ENCODE data around the gene AFAP1L2.

DNA sequence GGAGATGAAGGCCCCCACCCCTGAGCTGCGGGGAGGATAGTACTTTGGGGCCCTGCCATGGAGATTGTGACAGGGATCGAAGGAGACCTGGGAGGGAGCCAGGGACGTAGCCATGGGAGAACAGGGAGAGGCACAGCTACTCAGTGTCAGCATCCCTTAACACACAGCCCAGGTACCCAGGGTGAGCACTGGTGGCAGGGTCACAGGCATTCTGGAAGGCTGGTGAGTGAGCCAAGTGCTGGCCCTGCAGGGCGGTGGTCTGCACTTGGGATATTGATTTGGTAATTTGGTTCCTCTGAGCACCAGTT, 125.5 kb downstream of the AFAP1L2 start:
- TF ChIP-seq TAF1 (IDR thresholded peaks at IDR 0.05; ENCODE audit: control insufficient read depth, extremely low read depth, insufficient read depth, low read length, severe bottlenecking) (no peak), MYC (IDR thresholded peaks at IDR 0.05; ENCODE audit: low read depth, low read length) (no peak), MYC (CRISPR knock-in tag; IDR thresholded peaks at IDR 0.05; ENCODE audit: borderline replicate concordance, low read depth) (no peak), NFIC (IDR thresholded peaks at IDR 0.05) (no peak), CREB1 (IDR thresholded peaks at IDR 0.05) (no peak), CREB1 (CRISPR knock-in tag; IDR thresholded peaks at IDR 0.05) (no peak), EZH2 (IDR thresholded peaks at IDR 0.05; ENCODE audit: borderline replicate concordance, low read depth, low read length) (no peak), RCOR1 (IDR thresholded peaks at IDR 0.05; ENCODE audit: borderline replicate concordance in 1 of 2, low read depth in 2 of 2, low read length in 2 of 2) (no peak), PHTF2 (CRISPR knock-in tag; IDR thresholded peaks at IDR 0.05) (no peak)
- TF ChIP-seq, protein P1, sequence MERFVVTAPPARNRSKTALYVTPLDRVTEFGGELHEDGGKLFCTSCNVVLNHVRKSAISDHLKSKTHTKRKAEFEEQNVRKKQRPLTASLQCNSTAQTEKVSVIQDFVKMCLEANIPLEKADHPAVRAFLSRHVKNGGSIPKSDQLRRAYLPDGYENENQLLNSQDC (CRISPR knock-in tag; IDR thresholded peaks at IDR 0.05): no peak
- TF ChIP-seq, protein P2, sequence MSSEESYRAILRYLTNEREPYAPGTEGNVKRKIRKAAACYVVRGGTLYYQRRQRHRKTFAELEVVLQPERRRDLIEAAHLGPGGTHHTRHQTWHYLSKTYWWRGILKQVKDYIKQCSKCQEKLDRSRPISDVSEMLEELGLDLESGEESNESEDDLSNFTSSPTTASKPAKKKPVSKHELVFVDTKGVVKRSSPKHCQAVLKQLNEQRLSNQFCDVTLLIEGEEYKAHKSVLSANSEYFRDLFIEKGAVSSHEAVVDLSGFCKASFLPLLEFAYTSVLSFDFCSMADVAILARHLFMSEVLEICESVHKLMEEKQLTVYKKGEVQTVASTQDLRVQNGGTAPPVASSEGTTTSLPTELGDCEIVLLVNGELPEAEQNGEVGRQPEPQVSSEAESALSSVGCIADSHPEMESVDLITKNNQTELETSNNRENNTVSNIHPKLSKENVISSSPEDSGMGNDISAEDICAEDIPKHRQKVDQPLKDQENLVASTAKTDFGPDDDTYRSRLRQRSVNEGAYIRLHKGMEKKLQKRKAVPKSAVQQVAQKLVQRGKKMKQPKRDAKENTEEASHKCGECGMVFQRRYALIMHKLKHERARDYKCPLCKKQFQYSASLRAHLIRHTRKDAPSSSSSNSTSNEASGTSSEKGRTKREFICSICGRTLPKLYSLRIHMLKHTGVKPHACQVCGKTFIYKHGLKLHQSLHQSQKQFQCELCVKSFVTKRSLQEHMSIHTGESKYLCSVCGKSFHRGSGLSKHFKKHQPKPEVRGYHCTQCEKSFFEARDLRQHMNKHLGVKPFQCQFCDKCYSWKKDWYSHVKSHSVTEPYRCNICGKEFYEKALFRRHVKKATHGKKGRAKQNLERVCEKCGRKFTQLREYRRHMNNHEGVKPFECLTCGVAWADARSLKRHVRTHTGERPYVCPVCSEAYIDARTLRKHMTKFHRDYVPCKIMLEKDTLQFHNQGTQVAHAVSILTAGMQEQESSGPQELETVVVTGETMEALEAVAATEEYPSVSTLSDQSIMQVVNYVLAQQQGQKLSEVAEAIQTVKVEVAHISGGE (CRISPR knock-in tag; IDR thresholded peaks at IDR 0.05): no peak
- TF ChIP-seq, protein P3, sequence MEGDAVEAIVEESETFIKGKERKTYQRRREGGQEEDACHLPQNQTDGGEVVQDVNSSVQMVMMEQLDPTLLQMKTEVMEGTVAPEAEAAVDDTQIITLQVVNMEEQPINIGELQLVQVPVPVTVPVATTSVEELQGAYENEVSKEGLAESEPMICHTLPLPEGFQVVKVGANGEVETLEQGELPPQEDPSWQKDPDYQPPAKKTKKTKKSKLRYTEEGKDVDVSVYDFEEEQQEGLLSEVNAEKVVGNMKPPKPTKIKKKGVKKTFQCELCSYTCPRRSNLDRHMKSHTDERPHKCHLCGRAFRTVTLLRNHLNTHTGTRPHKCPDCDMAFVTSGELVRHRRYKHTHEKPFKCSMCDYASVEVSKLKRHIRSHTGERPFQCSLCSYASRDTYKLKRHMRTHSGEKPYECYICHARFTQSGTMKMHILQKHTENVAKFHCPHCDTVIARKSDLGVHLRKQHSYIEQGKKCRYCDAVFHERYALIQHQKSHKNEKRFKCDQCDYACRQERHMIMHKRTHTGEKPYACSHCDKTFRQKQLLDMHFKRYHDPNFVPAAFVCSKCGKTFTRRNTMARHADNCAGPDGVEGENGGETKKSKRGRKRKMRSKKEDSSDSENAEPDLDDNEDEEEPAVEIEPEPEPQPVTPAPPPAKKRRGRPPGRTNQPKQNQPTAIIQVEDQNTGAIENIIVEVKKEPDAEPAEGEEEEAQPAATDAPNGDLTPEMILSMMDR (IDR thresholded peaks at IDR 0.05 in 2 of 3, conservative IDR thresholded peaks at IDR 0.05 in 1 of 3; ENCODE audit: insufficient read depth in 2 of 3, low read depth in 1 of 3, low read length in 3 of 3): no peak

Data from K562 (cell line).